GM23248 (cell line): ENCODE results near the gene ATP9A. TPM values are rescaled to one million over a fixed set of nuclear protein-coding genes. Genes with fewer than 3 reads are reported as not detected.

ENCODE experiments used
- DNase-seq: peaks from one replicate; pipeline ENCODE4 v3.0.0-alpha.2; 2015
- H2AFZ ChIP-seq: fragments of 200-600 bp; sonication (generic); 2 replicates; pipeline ENCODE4 v1.6.1; 2016; ENCODE audit warnings: antibody characterized with exemption
- H3F3A ChIP-seq: fragments of 200-600 bp; sonication (generic); 2 replicates; pipeline ENCODE4 v1.6.1; 2016; ENCODE audit warnings: mild to moderate bottlenecking, antibody characterized with exemption, mixed run types; ENCODE audit not compliant: insufficient read depth
- H3K27ac ChIP-seq: fragments of 200-600 bp; sonication (generic); 2 replicates; pipeline ENCODE4 v1.5.1; 2016; ENCODE audit warnings: mild to moderate bottlenecking
- H3K27me3 ChIP-seq: fragments of 200-600 bp; sonication (generic); replicated peaks from 2 replicates; pipeline ENCODE4 v1.6.1; 2016; ENCODE audit warnings: mild to moderate bottlenecking; ENCODE audit not compliant: insufficient read depth
- H3K36me3 ChIP-seq: fragments of 200-600 bp; sonication (generic); 2 replicates; pipeline ENCODE4 v1.6.1; 2016; ENCODE audit warnings: low read depth, mild to moderate bottlenecking
- H3K4me1 ChIP-seq: fragments of 200-600 bp; sonication (generic); 2 replicates; pipeline ENCODE4 v1.6.1; 2016; ENCODE audit warnings: mild to moderate bottlenecking; ENCODE audit not compliant: insufficient read depth
- H3K4me2 ChIP-seq: fragments of 200-600 bp; sonication (generic); one replicate; pipeline ENCODE4 v1.6.1; 2016; ENCODE audit warnings: mild to moderate bottlenecking; ENCODE audit not compliant: unreplicated experiment
- H3K4me3 ChIP-seq: fragments of 200-600 bp; sonication (generic); 2 replicates; pipeline ENCODE4 v1.5.1; 2016; ENCODE audit warnings: mild to moderate bottlenecking
- H3K79me2 ChIP-seq: fragments of 200-600 bp; sonication (generic); 2 replicates; pipeline ENCODE4 v1.6.1; 2016; ENCODE audit warnings: mild to moderate bottlenecking; ENCODE audit not compliant: insufficient read depth
- H3K9ac ChIP-seq: fragments of 200-600 bp; sonication (generic); 2 replicates; pipeline ENCODE4 v1.6.1; 2016; ENCODE audit warnings: mild to moderate bottlenecking
- H3K9me2 ChIP-seq: fragments of 200-600 bp; sonication (generic); 2 replicates; pipeline ENCODE4 v1.6.1; 2016; ENCODE audit warnings: mixed run types, mild to moderate bottlenecking, moderate library complexity; ENCODE audit not compliant: insufficient read depth
- H3K9me3 ChIP-seq: fragments of 200-600 bp; sonication (generic); one replicate; pipeline ENCODE4 v1.6.1; 2017; ENCODE audit warnings: low read depth
- H4K20me1 ChIP-seq: fragments of 200-600 bp; sonication (generic); 2 replicates; pipeline ENCODE4 v1.6.0; 2016; ENCODE audit not compliant: insufficient read depth
- EZH2 ChIP-seq: fragments of 200-600 bp; sonication (generic); IDR thresholded peaks from 2 replicates; pipeline ENCODE4 v1.6.1; 2018; ENCODE audit warnings: antibody characterized with exemption, mild to moderate bottlenecking; ENCODE audit not compliant: insufficient read depth, poor library complexity, severe bottlenecking
- EZH2phosphoT487 ChIP-seq: fragments of 200-600 bp; sonication (generic); IDR thresholded peaks from 2 replicates; pipeline ENCODE4 v1.6.1; 2018; ENCODE audit warnings: antibody characterized with exemption, moderate library complexity, mild to moderate bottlenecking, low read depth; ENCODE audit not compliant: insufficient read depth
- WGBS, 2 experiments: methylation state at CpG; one replicate each; pipeline ENCODE4 v1.1.6; 2015 to 2017; ENCODE audit warnings: low lambda C conversion rate in 2 of 2, low coverage in 1 of 2; ENCODE audit errors: missing lambda C conversion rate in 2 of 2; 5-methylcytosine and 5-hydroxymethylcytosine counted together
- in situ Hi-C: fragments of 300-500 bp; cut with MboI; formaldehyde crosslinking; loops from 2 replicates; pipeline ENCODE4 v1.15.0; 2020
- polyA plus RNA-seq: library from polyadenylated mRNA; unstranded; fragments of >200 nt; fragmentation: Nextera tagmentation; extraction: Ambion mirVana; gene quantifications from 2 replicates; pipeline ENCODE4 v1.2.1, GENCODE V29; 2016
- total RNA-seq: library from RNA; depleted of rRNA; stranded (reverse); fragments of >200 nt; shearing (Covaris generic); gene quantifications from 2 replicates; pipeline ENCODE4 v1.2.3, GENCODE V29; 2014; rRNA removed

The ATP9A gene
- total and polyA plus RNA-seq, 2 experiments from 2014 or later: 6.9 to 15.9 TPM

- H3K4me1 ChIP-seq: peaks cover 6% of the 10 kb centered on the region
- no peaks in the 10 kb centered on the region for H3K36me3 ChIP-seq
- no peaks in the 10 kb centered on the region for H3K9me3 ChIP-seq
- H4K20me1 ChIP-seq: no peaks in the 10 kb centered on the region
- H3K4me2 ChIP-seq: no peak overlapping the region
- H3K27me3 ChIP-seq: no peaks in the 10 kb centered on the region
- TF ChIP-seq EZH2: no peak
- no peak for TF ChIP-seq EZH2phosphoT487
- H2AFZ ChIP-seq: no peak overlapping the region
- DNase-seq: no peak
- H3K27ac ChIP-seq: no peak overlapping the region
- WGBS, 2 experiments: 95 to 96% methylated on average over 4 of the region's 4 CpGs
- in situ Hi-C loops: no loop called here
- H3K79me2 ChIP-seq: no peaks in the 10 kb centered on the region
- H3K4me3 ChIP-seq: no peak overlapping the region
- no peak overlapping the region for H3K9ac ChIP-seq
- no peaks in the 10 kb centered on the region for H3K9me2 ChIP-seq
- peaks cover 7% of the 10 kb centered on the region for H3F3A ChIP-seq
These were observed 218.7 kb downstream of the ATP9A start for GRCh38 chr20:51549474-51549873.

GRCh38 chr20:51547951-51548350 lies 220.2 kb downstream of the ATP9A start:
- Histone ChIP-seq H3K9ac (no peak overlapping the region), H3K4me3 (no peak overlapping the region), H3K79me2 (no peaks in the 10 kb centered on the region), H3K36me3 (no peaks in the 10 kb centered on the region), H3K27me3 (no peaks in the 10 kb centered on the region), H4K20me1 (no peaks in the 10 kb centered on the region), H3K9me3 (no peaks in the 10 kb centered on the region), H3F3A (no peaks in the 10 kb centered on the region), H3K9me2 (no peaks in the 10 kb centered on the region), H2AFZ (no peak overlapping the region), H3K4me1 (no peaks in the 10 kb centered on the region), H3K27ac (no peak overlapping the region), H3K4me2 (no peak overlapping the region)
- 78 to 80% methylated on average over 7 of the region's 7 CpGs for WGBS, 2 experiments
- in situ Hi-C loops: no loop called here
- TF ChIP-seq EZH2 (no peak), EZH2phosphoT487 (no peak)
- DNase-seq: no peak

Other genes with a start within 250 kb of the ATP9A start
- gene NFATC2, start 225.7 kb downstream of the ATP9A start, total RNA-seq: 0.11 and 0.51 TPM in 2 replicates
- gene NFATC2, start 225.7 kb downstream of the ATP9A start, polyA plus RNA-seq: 0.09 and 0.14 TPM in 2 replicates
- not detected in 2 replicates for gene SALL4, start 34.1 kb upstream of the ATP9A start, total RNA-seq
- gene SALL4, start 34.1 kb upstream of the ATP9A start, polyA plus RNA-seq: not detected in 2 replicates